Left ventricle myocardium inferior (tissue), 1 donor: ENCODE measurements around the gene ACHE. TPM values are rescaled to one million over a fixed set of nuclear protein-coding genes. Genes with fewer than 3 reads are reported as not detected.

Experiments used
- DNase-seq: peaks from one replicate; pipeline ENCODE4 v3.0.0-alpha.2; 2020
- H3K27ac ChIP-seq: fragments of 200-600 bp; replicated peaks from 2 replicates; pipeline ENCODE4 v1.8.0; 2021
- H3K27me3 ChIP-seq: fragments of 200-600 bp; 2 replicates; pipeline ENCODE4 v1.8.0; 2021; ENCODE audit warnings: low read depth
- H3K36me3 ChIP-seq: fragments of 200-600 bp; 2 replicates; pipeline ENCODE4 v1.8.0; 2021
- H3K4me1 ChIP-seq: fragments of 200-600 bp; 2 replicates; pipeline ENCODE4 v1.8.0; 2021
- H3K4me3 ChIP-seq: fragments of 200-600 bp; 2 replicates; pipeline ENCODE4 v1.8.0; 2021; ENCODE audit warnings: mild to moderate bottlenecking, moderate library complexity
- H3K9me3 ChIP-seq: fragments of 200-600 bp; replicated peaks from 2 replicates; pipeline ENCODE4 v1.8.0; 2021
- intact Hi-C: fragments of 100-400 bp; cut with micrococcal nuclease; formaldehyde crosslinking; loops from one replicate; pipeline ENCODE4 v1.11.0; 2022
- total RNA-seq: library from RNA; stranded (reverse); fragmentation: NEBNext Ultra II Directional; extraction: Animal tissue kit (Norgen Biotek cat#: 25700); gene quantifications from one replicate; pipeline ENCODE4 v1.2.1, GENCODE V29; 2021
- TF ChIP-seq, protein P1 (sequence below): fragments of 200-600 bp; IDR thresholded peaks from 2 replicates; pipeline ENCODE4 v1.8.0; 2021; ENCODE audit warnings: antibody characterized with exemption, mild to moderate bottlenecking, borderline replicate concordance
- donor health status: DM: no; HTN: yes; CAD: no; lungs with severe emphysema.

Gene ACHE
- total RNA-seq, 1 donor from 2014 or later: 0.49 TPM

DNA sequence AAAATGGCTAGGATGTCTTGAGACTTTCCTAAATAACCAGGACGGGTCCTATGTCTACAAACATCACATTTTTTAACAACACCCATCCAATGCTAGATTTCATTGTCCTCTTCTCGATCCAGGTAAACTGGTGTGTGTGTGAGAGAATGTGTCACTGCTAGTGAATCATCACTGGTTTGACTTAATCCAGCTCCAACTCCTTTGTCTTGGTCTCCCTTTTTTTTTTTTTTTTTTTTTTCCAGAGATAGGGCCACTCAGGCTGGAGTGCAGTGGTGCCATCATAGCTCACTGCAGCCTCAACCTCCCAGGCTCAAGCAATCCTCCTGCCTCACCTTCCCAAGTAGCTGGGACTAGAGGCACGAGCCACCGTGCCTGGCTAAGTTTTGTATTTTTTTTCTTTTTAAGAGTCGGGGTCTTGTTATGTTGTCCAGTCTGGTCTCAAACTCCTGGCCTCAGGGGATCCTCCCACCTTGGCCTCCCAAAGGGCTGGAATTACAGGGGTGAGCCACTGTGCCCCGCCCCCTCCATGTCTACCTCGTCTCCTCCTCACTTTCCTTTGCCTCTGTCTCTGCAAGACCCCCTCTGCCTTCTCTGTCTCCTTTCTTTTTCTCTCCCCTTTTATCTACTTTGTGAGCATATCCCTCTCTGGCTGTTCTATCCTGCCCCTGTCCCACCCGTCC, 4.0 kb downstream of the ACHE start:
- intact Hi-C loops: no loop called here
- Histone ChIP-seq H3K4me3 (no peak overlapping the region), H3K4me1 (peaks cover 68% of the 10 kb centered on the region), H3K9me3 (no peaks in the 10 kb centered on the region), H3K27ac (no peak overlapping the region), H3K27me3 (peaks cover 45% of the 10 kb centered on the region), H3K36me3 (peaks cover 21% of the 10 kb centered on the region)
- TF ChIP-seq, protein P1, sequence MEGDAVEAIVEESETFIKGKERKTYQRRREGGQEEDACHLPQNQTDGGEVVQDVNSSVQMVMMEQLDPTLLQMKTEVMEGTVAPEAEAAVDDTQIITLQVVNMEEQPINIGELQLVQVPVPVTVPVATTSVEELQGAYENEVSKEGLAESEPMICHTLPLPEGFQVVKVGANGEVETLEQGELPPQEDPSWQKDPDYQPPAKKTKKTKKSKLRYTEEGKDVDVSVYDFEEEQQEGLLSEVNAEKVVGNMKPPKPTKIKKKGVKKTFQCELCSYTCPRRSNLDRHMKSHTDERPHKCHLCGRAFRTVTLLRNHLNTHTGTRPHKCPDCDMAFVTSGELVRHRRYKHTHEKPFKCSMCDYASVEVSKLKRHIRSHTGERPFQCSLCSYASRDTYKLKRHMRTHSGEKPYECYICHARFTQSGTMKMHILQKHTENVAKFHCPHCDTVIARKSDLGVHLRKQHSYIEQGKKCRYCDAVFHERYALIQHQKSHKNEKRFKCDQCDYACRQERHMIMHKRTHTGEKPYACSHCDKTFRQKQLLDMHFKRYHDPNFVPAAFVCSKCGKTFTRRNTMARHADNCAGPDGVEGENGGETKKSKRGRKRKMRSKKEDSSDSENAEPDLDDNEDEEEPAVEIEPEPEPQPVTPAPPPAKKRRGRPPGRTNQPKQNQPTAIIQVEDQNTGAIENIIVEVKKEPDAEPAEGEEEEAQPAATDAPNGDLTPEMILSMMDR: no peak
- no peak for DNase-seq

DNA sequence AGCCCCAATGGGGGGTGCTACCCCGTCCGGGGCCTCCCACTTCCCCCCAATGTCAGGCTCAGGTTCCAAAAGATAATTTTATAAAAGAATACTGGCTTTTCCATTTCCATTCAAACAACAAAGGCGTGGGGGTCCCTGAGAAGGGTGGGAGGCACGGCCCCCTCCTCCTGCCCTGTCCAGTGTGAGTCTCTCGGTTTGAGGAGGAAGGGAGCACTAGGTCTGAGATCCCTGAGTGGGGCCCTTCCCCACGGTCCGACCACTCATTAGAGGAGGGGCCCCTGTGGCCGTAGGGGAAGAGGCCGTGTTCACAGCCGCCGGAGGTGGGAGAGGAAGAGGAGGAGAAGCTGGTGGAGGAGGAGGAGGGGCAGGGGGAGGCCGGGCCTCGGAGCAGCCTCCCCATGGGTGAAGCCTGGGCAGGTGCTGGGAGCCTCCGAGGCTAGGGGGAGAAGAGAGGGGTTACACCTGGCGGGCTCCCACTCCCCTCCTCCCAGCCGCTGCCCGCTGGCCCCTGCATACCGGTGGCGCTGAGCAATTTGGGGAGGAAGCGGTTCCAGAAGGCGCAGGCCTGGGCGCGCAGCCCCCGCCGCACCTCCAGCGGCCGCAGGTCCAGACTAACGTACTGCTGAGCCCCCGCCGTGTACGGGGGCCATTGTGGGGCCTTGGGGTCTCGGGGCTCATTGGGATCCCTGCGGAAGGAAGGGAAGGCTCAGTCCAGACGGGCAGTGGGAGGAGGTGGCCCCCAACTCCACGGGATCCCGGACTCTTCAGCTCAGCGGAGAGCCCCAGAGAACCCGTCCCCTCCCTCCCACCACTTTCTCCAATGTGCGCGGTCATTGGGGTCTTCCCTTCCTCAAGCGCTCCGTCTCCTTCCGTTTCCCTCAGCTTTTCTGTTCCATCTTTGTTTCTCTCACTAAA, 4.8 kb downstream of the ACHE start:
- H3K4me3 ChIP-seq: peak overlapping the region; percentile 80
- H3K9me3 ChIP-seq: no peaks in the 10 kb centered on the region
- TF ChIP-seq, protein P1: no peak
- DNase-seq: peak; percentile 22
- intact Hi-C loops: no loop called here
- H3K36me3 ChIP-seq: peaks cover 29% of the 10 kb centered on the region
- peaks cover 60% of the 10 kb centered on the region for H3K4me1 ChIP-seq
- peak overlapping the region; percentile 93 for H3K27ac ChIP-seq
- peaks cover 37% of the 10 kb centered on the region for H3K27me3 ChIP-seq

- intact Hi-C loops: no loop called here
- H3K36me3 ChIP-seq: peaks cover 46% of the 10 kb centered on the region
- no peaks in the 10 kb centered on the region for H3K9me3 ChIP-seq
- no peak for DNase-seq
- H3K27ac ChIP-seq: peak within 1 kb of the TSS; percentile 93
- H3K4me3 ChIP-seq: peak within 1 kb of the TSS; percentile 80
- peaks cover 19% of the 10 kb centered on the region for H3K27me3 ChIP-seq
- TF ChIP-seq, protein P1: no peak
- H3K4me1 ChIP-seq: peaks cover 42% of the 10 kb centered on the region
Measured at GRCh38 chr7:100888988-100889750, 6.5 kb downstream of the ACHE start, which contains the start of gene UFSP1. Gene UFSP1 (minus strand): TSS chr7:100889715. CDS start chr7:100889271, 444 bp downstream.

- Histone ChIP-seq H3K36me3 (peaks cover 53% of the 10 kb centered on the region), H3K4me3 (peak overlapping the region; percentile 80), H3K27me3 (peaks cover 12% of the 10 kb centered on the region), H3K27ac (peak overlapping the region; percentile 93), H3K4me1 (peaks cover 42% of the 10 kb centered on the region), H3K9me3 (no peaks in the 10 kb centered on the region)
- intact Hi-C loops: no loop called here
- TF ChIP-seq, protein P1: no peak
- no peak for DNase-seq
Measured at GRCh38 chr7:100888291-100888987, 7.2 kb downstream of the ACHE start.
